Astrocyte (in vitro differentiated cells and primary cell): ENCODE data around the gene GALNT1. TPM values are rescaled to one million over a fixed set of nuclear protein-coding genes. Genes with fewer than 3 reads are reported as not detected.

Experiments
- DNase-seq: peaks from one replicate; pipeline ENCODE4 v3.0.0-alpha.2; 2010; ENCODE audit warnings: low read depth
- FAIRE-seq: peaks from 2 replicates; lab custom pipeline; 2011; peaks lifted over from hg19 to GRCh38; lab: Jason Lieb, UNC
- H2AFZ ChIP-seq: 2 replicates; pipeline ENCODE4 v1.6.0; 2012; ENCODE audit warnings: low read depth, low read length, inconsistent platforms
- H3K27ac ChIP-seq: 2 replicates; pipeline ENCODE4 v1.5.1; 2011; ENCODE audit warnings: low read depth, low read length, inconsistent platforms
- H3K27me3 ChIP-seq: 2 replicates; pipeline ENCODE4 v1.6.0; 2011; ENCODE audit warnings: low read length, inconsistent platforms; ENCODE audit not compliant: insufficient read depth
- H3K36me3 ChIP-seq: 2 replicates; pipeline ENCODE4 v1.5.1; 2011; ENCODE audit warnings: low read length, inconsistent platforms; ENCODE audit not compliant: insufficient read depth
- H3K4me1 ChIP-seq: 2 replicates; pipeline ENCODE4 v1.5.1; 2011; ENCODE audit warnings: low read length, inconsistent platforms; ENCODE audit not compliant: insufficient read depth
- H3K4me2 ChIP-seq: 2 replicates; pipeline ENCODE4 v1.6.0; 2012; ENCODE audit warnings: low read length, inconsistent platforms
- H3K4me3 ChIP-seq: 2 replicates; pipeline ENCODE4 v1.5.1; 2011; ENCODE audit warnings: low read depth, mild to moderate bottlenecking, low read length, inconsistent platforms; ENCODE audit not compliant: insufficient read depth
- H3K79me2 ChIP-seq: 2 replicates; pipeline ENCODE4 v1.6.0; 2012; ENCODE audit warnings: mild to moderate bottlenecking, low read length, inconsistent platforms; ENCODE audit not compliant: insufficient read depth
- H3K9ac ChIP-seq: 2 replicates; pipeline ENCODE4 v1.6.0; 2012; ENCODE audit warnings: mild to moderate bottlenecking, low read length, inconsistent platforms
- H3K9me3 ChIP-seq: 2 replicates; pipeline ENCODE4 v1.5.1; 2012; ENCODE audit warnings: low read depth, mild to moderate bottlenecking, low read length, inconsistent platforms; ENCODE audit not compliant: insufficient read depth
- H4K20me1 ChIP-seq: 2 replicates; pipeline ENCODE4 v1.6.0; 2012; ENCODE audit warnings: low read length, inconsistent platforms; ENCODE audit not compliant: insufficient read depth
- H3K27ac Mint-ChIP-seq: one replicate; pipeline ENCODE4 v1.8.0; 2021; ENCODE audit warnings: mild to moderate bottlenecking, mixed read lengths; ENCODE audit not compliant: unreplicated experiment
- H3K27me3 Mint-ChIP-seq: one replicate; pipeline ENCODE4 v1.8.0; 2021; ENCODE audit warnings: low read depth, mixed read lengths; ENCODE audit not compliant: unreplicated experiment
- H3K36me3 Mint-ChIP-seq: one replicate; pipeline ENCODE4 v1.8.0; 2021; ENCODE audit warnings: low read depth, mixed read lengths; ENCODE audit not compliant: unreplicated experiment
- H3K4me1 Mint-ChIP-seq: one replicate; pipeline ENCODE4 v1.8.0; 2021; ENCODE audit warnings: low read depth, mixed read lengths; ENCODE audit not compliant: unreplicated experiment
- H3K4me3 Mint-ChIP-seq: one replicate; pipeline ENCODE4 v1.8.0; 2021; ENCODE audit warnings: mild to moderate bottlenecking, moderate library complexity, mixed read lengths; ENCODE audit not compliant: unreplicated experiment
- H3K9me3 Mint-ChIP-seq: one replicate; pipeline ENCODE4 v1.8.0; 2021; ENCODE audit warnings: mild to moderate bottlenecking, mixed read lengths; ENCODE audit not compliant: unreplicated experiment
- EZH2 ChIP-seq: IDR thresholded peaks from 2 replicates; pipeline ENCODE4 v1.6.1; 2012; ENCODE audit warnings: mild to moderate bottlenecking, low read length, inconsistent platforms; ENCODE audit not compliant: insufficient read depth
- total RNA-seq: library from RNA; stranded (reverse); gene quantifications from 2 replicates; pipeline ENCODE4 v1.2.1, GENCODE V29; 2021
- TF ChIP-seq, protein P1 (sequence below): IDR thresholded peaks from 2 replicates; pipeline ENCODE4 v1.5.1; 2011; ENCODE audit warnings: low read depth, mild to moderate bottlenecking, inconsistent platforms, low read length, moderate library complexity; ENCODE audit not compliant: insufficient read depth

Gene GALNT1
- total RNA-seq, 1 donor from 2014 or later = 127 TPM

DNA sequence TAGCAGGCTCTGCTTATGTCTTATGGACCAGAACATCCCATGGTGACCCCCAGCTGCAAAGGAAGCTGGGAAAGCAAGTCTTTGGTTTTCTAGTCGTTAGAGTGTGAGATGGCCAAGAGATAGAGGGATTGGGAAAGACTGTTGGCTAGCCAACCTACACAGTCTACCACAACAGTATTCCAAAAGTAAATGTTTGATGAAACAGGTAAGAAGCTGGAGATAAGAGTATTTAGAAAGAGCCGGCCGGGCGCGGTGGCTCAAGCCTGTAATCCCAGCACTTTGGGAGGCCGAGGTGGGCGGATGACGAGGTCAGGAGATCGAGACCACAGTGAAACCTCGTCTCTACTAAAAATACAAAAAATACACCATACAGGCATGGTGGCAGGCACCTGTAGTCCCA is 124.4 kb downstream of the GALNT1 start:
- Mint-ChIP-seq H3K27ac (no peak overlapping the region), H3K4me3 (no peak overlapping the region), H3K36me3 (peaks cover 2% of the 10 kb centered on the region)

DNA sequence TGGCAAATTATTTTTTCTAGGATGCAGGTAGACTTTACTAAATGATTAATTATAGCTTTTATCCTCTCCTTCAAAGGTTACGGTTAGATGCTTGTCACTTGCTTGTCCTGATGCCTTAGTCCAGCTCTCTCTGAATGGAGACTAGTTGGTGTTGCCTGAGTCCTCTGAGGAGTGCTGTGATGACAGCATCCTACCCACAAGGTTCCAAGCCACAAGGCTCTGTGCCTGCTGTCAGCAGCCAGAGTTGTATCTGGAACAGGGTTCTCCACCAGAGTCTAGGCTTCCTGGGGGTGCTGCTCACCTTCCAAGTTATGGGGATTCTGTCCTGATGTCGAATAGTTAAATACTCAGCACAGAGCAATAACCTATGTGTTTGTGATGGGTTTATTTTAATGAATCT is 125.7 kb downstream of the GALNT1 start:
- no peaks in the 10 kb centered on the region for H3K9me3 ChIP-seq
- Mint-ChIP-seq H3K27me3 (no peaks in the 10 kb centered on the region), H3K36me3 (peaks cover 2% of the 10 kb centered on the region), H3K4me3 (no peak overlapping the region), H3K27ac (no peak overlapping the region), H3K9me3 (no peaks in the 10 kb centered on the region), H3K4me1 (peaks cover 22% of the 10 kb centered on the region)
- no peak overlapping the region for H3K9ac ChIP-seq
- DNase-seq = no peak
- no peak overlapping the region for H3K4me3 ChIP-seq
- TF ChIP-seq, protein P1, sequence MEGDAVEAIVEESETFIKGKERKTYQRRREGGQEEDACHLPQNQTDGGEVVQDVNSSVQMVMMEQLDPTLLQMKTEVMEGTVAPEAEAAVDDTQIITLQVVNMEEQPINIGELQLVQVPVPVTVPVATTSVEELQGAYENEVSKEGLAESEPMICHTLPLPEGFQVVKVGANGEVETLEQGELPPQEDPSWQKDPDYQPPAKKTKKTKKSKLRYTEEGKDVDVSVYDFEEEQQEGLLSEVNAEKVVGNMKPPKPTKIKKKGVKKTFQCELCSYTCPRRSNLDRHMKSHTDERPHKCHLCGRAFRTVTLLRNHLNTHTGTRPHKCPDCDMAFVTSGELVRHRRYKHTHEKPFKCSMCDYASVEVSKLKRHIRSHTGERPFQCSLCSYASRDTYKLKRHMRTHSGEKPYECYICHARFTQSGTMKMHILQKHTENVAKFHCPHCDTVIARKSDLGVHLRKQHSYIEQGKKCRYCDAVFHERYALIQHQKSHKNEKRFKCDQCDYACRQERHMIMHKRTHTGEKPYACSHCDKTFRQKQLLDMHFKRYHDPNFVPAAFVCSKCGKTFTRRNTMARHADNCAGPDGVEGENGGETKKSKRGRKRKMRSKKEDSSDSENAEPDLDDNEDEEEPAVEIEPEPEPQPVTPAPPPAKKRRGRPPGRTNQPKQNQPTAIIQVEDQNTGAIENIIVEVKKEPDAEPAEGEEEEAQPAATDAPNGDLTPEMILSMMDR = no peak
- TF ChIP-seq EZH2 = no peak
- no peaks in the 10 kb centered on the region for H3K79me2 ChIP-seq
- H3K27ac ChIP-seq = no peak overlapping the region
- no peak for FAIRE-seq
- H3K36me3 ChIP-seq = peaks cover 9% of the 10 kb centered on the region
- no peak overlapping the region for H2AFZ ChIP-seq
- no peaks in the 10 kb centered on the region for H4K20me1 ChIP-seq
- H3K4me1 ChIP-seq = peaks cover 9% of the 10 kb centered on the region
- no peaks in the 10 kb centered on the region for H3K27me3 ChIP-seq
- H3K4me2 ChIP-seq = no peak overlapping the region

More for the DNA sequence above, 124.4 kb downstream of the GALNT1 start:
- DNase-seq (no peak), FAIRE-seq (no peak)
- H4K20me1 ChIP-seq = no peaks in the 10 kb centered on the region
- H3K79me2 ChIP-seq = no peaks in the 10 kb centered on the region
- no peak overlapping the region for H3K9ac ChIP-seq
- no peaks in the 10 kb centered on the region for H3K27me3 Mint-ChIP-seq
- H3K4me1 Mint-ChIP-seq = peaks cover 22% of the 10 kb centered on the region
- no peaks in the 10 kb centered on the region for H3K27me3 ChIP-seq
- H3K4me3 ChIP-seq = no peak overlapping the region
- no peak overlapping the region for H3K27ac ChIP-seq
- peaks cover 9% of the 10 kb centered on the region for H3K4me1 ChIP-seq
- peaks cover 9% of the 10 kb centered on the region for H3K36me3 ChIP-seq
- H3K9me3 Mint-ChIP-seq = no peaks in the 10 kb centered on the region
- no peak overlapping the region for H2AFZ ChIP-seq
- no peak overlapping the region for H3K4me2 ChIP-seq
- TF ChIP-seq EZH2 = no peak
- TF ChIP-seq, protein P1 = no peak
- no peaks in the 10 kb centered on the region for H3K9me3 ChIP-seq

DNA sequence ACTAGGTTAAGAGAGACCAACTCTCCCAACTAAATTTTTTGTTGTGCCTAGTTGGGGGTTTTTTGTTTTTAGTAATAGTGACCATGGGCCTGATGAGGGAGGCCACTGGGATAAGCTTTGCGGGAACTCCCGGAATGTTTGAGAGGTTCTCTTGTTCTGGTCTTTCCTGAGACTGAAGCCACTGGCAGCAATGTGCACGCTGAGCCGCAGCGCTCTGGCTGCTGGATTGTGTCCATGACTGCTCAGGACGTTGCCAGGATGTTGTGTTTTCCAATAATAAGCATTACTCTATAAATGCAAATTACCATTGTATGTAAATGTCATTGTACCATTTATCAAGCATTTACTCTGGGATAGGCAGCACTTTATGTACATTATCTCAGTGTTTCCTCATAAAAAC is 126.1 kb downstream of the GALNT1 start:
- Histone ChIP-seq H3K9me3 (no peaks in the 10 kb centered on the region), H3K4me3 (no peak overlapping the region), H4K20me1 (no peaks in the 10 kb centered on the region), H3K27ac (no peak overlapping the region), H3K9ac (no peak overlapping the region), H3K4me2 (no peak overlapping the region), H2AFZ (no peak overlapping the region), H3K36me3 (peaks cover 9% of the 10 kb centered on the region), H3K27me3 (no peaks in the 10 kb centered on the region), H3K79me2 (no peaks in the 10 kb centered on the region), H3K4me1 (peaks cover 9% of the 10 kb centered on the region)
- no peak overlapping the region for H3K27ac Mint-ChIP-seq
- peaks cover 20% of the 10 kb centered on the region for H3K4me1 Mint-ChIP-seq
- DNase-seq (no peak), FAIRE-seq (no peak)
- H3K4me3 Mint-ChIP-seq = no peak overlapping the region
- peaks cover 2% of the 10 kb centered on the region for H3K36me3 Mint-ChIP-seq
- no peak for TF ChIP-seq EZH2
- TF ChIP-seq, protein P1 = no peak
- no peaks in the 10 kb centered on the region for H3K27me3 Mint-ChIP-seq
- H3K9me3 Mint-ChIP-seq = no peaks in the 10 kb centered on the region
